ENCODE results near the gene SH3GL1. TPM values are rescaled to one million over a fixed set of nuclear protein-coding genes. Genes with fewer than 3 reads are reported as not detected.

The SH3GL1 gene, protein sequence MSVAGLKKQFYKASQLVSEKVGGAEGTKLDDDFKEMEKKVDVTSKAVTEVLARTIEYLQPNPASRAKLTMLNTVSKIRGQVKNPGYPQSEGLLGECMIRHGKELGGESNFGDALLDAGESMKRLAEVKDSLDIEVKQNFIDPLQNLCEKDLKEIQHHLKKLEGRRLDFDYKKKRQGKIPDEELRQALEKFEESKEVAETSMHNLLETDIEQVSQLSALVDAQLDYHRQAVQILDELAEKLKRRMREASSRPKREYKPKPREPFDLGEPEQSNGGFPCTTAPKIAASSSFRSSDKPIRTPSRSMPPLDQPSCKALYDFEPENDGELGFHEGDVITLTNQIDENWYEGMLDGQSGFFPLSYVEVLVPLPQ
- 208 and 261 TPM in 2 replicates for total RNA-seq (2014; rRNA removed)
- 177 TPM for polyA plus RNA-seq (2012)

DNA sequence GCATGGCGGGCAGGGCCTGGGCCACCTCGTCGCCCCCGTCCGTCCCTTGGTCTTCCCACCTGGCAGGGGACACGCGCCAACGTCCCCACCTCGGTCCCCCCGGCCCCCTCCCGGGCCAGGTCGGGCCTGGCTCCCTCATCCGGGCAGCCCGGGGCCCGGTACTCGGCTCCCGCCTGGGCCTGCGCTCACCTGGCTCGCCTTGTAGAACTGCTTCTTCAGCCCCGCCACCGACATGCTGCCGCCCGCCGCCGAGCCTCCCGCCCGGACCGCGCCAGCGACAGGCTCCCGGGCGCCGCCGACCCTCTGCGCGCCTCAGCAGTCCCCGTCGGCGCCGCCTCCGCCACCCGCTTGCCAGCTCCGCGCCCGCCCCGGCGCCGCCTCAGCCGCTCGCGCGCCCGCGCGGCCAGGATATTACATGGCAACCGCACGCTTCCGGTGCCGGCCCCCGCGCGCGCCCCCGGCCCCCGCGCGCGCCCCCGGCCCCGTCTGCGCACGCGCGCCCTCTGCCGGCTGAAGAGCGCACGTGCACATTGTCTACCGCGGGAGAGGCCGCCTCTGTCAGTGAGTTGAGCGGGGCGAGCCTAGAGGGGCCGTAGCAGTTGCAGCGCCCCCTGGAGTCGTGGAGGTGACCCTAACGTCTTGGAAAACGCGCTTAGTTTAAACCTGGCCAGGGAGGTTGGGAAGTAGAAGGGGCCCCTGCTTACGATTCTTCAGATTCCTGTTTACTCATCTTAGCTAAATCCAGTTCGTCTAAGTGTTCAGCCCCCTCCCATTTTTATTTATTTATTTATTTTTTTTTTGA, at the start of gene SH3GL1:
Gene SH3GL1, minus strand, starts transcription at position 413 of the 802 bp plus-strand sequence. Its CDS starts 179 bp downstream, at position 234.
- DNase-seq (ENCODE audit: low read depth), result peak; percentile 80

DNA sequence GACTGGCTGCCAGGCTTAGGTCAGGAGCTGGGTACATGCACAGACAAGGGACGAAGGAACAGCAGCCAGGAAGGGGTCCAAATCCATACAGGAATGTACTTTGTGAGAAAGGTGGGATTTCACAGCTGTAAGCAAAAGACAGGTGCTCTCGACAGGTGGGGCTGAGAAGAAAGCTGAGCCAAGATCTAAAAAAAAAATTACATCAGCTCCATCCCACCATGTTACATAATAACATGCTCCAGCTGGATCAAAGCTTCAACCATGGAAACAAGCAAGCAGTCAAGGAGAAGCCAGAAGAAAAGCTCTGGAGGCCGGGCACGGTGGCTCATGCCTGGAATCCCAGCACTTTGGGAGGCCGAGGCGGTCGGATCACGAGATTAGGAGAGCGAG, 49.3 kb upstream of the SH3GL1 start:
- no peak for DNase-seq (ENCODE audit: low read depth)

DNA sequence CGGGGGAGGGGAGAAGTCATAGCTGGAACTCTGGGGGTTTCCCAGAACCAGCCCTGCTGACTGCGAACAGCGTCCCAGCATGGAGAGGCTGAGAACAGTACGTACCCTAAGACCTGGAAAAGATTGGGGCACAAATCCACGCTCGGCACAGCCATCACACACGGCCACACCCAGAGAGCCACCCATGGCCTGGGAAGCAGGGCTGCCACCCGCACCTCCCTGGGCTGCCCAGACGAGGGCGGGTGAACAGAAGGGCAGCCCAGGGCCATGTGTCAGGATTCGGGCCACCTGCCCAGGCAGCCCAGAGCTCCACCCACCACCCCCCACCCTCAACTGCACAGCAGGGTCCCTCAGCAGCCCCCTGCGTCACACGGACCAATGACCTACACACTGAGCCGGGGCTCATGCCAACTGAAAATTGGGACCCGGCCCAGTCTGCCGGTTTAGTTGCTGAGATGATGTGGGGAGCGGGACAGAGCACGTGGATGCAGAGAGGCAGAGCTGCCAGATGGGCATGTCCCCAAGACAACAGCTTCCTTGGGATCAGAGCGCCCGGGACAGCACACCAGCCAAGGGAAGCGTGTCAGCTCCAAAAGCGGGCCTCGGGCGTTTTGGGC, 48.8 kb upstream of the SH3GL1 start:
- DNase-seq (ENCODE audit: low read depth), result no peak

DNA sequence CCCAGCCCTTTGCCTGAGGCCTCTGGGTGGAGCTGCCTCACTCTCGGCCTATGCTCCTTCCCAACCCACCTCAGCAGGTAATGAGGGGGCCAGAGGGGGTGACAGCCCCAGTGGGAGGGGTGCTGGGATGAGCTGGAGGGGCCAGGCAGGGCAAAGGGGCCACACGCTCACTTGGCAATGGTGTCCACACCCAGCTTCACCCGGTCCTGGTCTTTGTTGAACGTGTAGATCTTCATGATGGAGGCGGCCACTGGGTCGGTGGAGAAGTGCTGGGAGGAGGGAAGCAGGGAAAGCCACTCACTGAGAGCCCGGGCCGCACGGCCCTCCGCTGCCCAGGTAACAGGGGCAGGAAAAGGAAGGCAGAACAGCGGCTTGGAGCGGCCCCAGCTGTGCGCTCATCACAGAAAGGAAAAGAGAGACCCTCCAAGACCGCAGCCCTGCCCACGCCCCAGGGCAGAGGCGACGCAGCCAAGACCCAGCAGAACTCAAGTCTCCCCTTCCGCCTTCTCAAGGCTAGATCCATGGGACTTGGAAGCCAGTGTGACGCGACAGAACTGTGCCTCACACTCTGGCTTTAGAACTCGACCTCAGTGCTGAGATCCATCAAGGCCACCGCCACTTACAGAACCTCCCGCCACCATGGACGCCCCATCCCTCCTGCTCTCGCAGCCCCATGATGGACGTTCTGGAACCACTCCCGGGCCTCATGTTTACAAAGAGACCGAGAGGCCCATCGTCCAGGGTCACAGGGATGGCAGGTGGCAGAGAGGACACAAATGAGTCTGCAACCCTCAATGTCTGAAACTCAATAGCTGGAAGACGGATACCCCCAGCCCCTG, 48.0 kb upstream of the SH3GL1 start:
- no peak for DNase-seq (ENCODE audit: low read depth)

DNA sequence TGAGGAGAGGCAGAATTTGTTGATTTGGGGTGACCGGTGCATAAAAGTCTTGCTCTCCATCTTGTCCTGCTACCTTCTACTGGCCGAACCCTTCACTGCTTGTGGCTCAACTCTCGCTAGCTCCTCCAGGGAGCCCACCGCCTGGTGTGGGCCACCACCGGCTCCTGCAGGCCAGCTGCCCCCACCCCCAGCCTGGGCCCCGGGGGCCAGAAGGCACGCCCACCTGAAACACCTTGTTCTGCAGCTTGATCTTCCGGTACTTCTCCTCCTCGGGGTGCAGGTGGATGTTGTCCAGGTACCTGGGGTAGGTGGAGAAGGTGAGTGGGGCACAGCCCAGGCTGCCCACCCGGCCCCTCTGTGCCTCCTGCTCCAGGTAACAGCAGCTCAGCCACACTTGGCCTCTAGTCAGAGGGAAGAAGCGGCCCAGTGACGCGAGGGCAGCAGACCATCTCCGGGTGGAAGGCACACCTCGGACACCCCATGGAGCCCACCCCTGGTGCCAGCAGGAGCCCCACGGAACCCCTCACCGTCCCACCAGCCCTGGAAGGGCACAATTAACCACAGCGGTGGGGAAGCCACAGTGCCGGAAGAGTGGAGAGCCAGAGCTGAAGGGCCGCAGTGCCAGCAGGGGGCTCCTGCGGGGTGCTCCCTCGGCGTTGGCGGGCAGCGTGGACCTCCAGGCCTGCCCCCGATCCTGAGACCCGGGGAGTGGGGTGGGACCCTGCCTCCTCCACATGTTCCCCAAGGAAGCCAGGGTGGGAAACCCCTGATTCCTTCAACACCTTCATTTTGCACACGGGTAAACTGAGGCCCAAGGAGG, 47.2 kb upstream of the SH3GL1 start:
- DNase-seq (ENCODE audit: low read depth), result no peak

DNA sequence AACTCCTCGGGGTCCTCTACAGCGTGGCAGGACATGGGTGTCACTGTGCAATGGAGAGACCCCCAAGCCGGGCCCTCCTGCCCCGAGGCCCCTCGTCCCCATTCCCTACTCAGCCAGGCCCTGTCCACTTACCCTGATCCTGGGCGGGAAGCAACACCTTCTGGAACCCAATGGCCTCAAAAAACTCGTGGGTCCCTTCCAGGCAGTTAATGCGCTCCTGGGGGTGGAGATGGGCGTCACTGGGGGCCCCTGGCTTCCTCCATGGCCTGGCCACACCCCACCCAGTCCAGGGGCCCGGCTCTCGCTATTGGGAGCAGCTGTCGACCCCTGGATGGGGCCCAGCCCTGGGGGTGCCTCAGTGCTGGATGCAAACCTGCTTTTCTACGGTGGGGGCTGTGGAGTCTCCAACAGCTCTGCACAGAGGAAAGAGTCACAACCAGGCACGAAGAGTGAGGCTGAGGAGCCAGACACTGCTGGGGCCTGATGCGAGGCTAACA, 46.4 kb upstream of the SH3GL1 start:
- no peak for DNase-seq (ENCODE audit: low read depth)

DNA sequence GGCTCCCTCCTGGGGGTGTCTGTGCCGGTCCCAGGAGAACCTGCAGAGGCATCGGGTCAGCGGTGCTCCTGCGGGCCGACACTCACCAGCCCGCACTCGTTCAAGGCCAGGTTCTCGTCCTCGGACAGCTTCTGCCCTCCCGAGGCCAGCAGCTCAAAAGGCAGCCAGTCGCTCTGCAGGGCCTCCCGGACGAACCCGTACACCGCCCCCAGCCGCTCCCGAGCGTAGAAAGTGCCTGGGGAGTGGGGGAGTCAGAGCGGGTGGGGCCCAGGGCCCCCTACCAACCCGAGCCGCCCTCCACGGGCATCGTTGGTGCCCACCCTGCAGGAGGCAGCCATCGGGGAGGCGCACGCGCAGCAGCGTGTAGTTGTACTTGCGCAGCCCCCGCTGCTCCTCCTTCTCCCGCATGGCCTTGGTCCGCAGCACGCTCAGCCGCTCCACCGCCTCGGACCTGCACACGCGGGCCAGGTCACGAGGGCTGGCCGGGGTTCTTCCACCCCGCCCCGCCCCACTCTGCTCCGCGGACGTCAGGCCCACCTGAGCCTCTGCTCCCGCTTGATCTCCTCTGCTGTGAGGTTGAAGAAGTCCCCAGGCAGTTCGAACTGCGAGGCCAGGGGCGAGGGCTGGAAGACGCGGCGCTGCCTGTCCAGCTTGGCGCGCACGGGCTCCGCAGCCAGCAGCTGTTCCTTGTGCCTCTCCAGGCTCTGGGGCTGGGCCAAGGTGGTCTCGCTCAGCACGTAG, 45.8 kb upstream of the SH3GL1 start:
- DNase-seq (ENCODE audit: low read depth), result no peak

DNA sequence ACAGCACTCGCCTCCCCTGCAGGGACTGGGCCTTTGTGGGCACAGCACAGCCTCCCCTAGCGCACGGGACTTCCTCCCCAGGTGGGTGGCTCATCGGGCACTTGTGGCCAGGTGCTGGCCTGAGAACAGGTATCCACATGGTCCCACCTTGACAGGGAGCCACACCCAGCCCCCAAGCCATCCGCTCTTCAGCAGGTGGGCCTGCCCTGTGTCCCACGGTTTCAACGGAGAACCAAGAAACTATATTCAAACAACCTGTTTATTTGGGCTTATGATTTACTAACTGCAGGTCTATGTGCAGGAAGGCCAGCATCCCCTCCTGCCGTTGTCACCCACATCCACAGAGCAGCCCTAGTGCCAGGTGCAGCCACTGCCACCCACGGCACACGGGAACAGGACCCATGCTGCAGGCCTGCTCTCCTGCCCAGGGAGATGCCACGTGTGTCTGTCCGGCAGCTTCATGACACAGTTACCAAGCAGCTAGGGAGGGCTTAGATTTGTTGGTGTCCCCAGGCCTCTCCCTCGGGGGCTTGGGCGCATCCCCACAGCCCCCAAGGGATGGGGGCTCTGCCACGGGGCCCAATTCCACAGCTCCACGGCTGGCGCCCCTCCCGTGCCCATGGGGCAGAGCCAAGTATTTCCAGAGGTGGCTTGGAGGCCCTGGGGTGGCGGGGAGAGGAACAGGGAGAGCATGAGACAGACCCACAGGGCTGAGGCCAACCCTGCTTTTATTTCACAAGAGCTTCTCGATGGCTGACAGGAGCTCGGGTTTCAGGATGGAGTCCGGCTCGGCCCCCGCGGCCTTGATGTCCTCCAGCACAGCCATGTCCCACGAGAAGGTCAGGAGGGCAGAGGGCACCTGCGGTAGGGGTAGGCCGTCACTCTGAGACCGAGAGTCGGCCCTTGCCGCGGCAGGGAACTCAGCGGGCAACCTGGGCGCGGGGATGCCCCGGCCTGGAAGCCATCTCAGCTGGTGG, 44.7 kb upstream of the SH3GL1 start:
- DNase-seq (ENCODE audit: low read depth), result peak; percentile 24

DNA sequence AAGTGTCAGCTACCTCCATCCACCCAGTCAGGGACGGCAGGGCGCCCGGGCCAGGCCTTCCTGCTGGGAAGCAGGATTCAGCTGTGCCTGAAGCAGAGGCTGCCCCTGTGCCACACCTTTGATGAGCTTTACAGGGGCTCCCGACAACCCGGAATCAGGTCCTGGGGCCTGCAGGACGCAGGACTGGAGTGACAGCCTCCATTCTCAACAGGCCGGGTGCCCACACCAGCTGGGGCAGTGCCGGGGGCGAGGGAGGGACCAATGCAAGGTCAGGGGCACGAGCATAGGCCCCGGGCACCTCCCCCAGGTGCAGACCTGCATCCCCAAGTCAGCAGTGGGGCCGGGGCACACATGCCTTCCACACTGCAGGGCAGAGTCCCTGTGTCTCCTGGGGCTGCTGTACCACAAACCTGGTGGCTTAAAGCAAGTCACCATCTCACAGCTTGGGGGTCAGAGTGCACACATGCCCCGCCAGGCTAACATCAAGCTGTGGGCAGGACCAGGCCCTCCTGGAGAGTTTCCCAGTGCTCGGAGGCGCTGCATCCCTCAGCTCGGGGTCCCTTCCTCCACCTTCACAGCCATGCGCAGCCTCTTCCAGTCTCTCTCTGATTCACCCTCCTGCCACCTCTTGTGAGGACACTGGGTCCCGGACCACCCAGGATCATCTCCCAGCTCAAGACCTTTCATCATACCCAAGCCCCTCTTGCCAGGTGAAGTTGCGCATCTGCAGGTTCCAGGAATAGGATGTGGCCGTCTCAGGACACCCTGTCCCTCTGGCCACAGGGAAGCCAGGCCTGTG, 43.8 kb upstream of the SH3GL1 start:
- DNase-seq (ENCODE audit: low read depth), result no peak

DNA sequence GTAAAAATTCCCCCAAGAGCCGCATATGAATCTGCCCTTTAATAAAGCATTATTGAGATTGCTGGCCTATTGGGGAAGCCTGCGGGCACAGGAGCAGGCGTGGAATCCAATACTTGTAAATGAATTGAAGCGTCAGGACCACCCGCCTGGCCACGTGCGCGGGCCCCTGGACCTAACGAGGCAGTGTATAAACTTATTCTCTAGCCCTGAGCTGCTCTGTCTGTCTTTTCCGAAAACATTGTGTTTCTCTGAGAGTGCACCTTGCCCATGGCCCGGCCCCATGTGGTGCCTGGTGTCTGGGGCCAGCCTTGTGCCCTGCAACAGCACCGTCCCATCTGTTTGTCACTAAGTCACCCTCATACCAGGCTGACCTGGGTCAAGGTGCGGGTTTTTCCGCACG, 42.8 kb upstream of the SH3GL1 start:
- no peak for DNase-seq (ENCODE audit: low read depth)

DNA sequence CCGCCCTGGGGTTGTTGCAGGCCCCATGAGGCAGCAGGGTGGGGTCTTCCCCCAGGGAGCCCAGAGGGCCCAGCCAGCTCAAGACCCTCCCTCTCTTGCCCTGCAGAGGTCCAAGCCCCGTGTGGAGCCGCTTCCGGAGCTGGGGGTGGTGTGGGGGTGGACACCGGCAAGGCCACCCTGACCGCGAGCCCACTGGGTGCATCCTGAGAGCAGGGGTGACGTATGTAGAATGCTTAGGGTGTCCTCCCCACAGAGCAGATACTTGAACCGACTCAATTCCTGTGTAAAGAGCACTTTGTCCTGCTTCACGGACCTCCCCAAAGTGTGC, 42.4 kb upstream of the SH3GL1 start:
- no peak for DNase-seq (ENCODE audit: low read depth)

DNA sequence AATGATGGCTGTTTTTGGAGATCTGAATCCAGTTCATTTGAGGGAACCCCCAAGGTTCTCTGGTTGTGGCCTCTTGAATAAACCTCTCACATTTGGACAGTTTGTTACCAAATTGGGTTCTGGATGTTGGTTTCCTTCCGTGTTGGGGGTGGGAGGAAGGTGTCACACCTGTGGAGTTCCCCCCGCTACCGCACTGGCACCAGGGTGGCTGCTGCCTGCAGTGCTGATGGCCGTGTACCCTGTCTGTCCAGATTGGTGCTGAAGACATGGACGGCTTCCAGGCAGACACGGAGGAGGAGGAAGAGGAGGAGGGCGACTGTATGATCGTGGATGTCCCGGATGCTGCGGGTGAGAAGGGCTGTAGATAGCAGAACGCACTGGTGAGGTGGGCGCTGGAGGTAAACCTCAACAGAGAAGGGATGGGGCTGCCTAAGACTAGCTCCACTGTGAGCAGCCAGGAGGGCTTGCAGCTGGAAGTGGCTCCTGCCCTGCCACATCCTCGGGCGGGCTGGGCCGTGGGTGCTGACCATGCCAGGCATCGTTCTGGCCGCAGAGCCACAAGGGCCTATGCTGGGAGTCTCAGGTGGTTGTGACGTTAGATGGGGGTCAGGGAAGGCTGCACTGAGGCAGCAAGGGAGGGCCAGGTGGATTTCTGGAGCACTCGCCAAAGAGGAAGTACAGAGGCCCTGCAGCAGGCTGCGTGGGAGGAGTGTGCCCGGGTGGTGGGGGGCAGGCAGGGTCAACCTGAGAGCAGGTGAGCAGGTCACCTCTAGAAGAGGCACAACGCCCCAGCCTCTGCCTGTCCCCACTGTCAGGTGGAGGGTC, 41.9 kb upstream of the SH3GL1 start:
- no peak for DNase-seq (ENCODE audit: low read depth)

DNA sequence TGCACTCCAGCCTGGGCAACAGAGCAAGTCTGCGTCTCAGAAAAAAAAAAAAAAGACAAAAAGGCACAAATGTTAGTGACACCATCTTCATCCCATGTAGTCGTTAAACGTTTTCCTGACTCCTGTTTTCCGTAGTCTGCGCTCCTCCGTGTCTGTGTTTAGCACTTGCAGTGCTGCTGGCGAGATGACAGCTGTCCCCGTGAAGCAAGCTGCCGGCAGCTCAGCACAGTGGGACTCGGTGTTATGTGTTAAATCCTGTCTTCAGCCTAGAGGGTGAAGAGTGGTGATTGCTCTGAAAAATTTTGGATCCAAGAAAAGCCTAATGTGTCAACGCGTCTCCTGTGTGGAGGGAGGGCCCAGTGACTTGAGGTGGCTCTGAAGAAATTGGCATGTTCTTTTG, 38.9 kb upstream of the SH3GL1 start:
- no peak for DNase-seq (ENCODE audit: low read depth)

DNA sequence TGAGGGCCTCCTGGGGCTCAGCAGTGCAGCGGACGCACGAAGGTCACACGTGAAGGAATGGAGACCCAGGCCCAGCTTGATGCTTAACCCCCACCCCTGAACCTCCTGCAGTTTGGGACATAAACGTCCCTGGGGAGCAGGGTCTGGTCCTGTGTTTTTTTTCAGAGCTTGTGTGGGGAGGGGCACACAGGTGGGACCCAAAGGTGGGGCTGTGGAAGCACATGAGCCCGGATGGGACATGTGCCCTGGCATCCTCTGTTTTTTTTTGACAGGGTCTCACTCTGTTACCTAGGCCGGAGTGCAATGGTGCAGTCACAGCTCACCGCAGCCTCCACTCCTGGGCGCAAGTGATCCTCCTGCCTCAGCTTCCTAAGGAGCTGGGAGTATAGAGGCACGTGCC, 36.8 kb upstream of the SH3GL1 start:
- DNase-seq (ENCODE audit: low read depth), result no peak

DNA sequence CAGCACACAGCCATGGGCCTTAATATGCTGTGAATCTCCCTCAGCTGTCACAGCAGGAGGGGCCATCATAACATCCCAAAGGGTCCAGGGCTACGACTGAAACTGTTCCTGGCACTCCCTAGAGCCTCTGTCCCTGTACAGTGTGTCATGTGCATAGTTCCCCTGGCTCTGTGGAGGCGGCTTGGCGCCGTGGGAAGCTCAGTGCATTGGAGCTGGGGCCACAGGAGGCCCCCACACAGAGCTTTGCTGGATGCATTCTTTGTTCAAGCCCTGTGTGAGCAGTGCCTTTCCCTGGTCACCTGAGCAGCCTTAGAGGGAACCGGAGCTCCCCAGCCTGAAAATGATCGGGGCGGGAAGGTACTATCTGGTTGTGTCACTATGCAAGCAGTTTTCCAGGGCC, 35.9 kb upstream of the SH3GL1 start:
- DNase-seq (ENCODE audit: low read depth), result no peak

DNA sequence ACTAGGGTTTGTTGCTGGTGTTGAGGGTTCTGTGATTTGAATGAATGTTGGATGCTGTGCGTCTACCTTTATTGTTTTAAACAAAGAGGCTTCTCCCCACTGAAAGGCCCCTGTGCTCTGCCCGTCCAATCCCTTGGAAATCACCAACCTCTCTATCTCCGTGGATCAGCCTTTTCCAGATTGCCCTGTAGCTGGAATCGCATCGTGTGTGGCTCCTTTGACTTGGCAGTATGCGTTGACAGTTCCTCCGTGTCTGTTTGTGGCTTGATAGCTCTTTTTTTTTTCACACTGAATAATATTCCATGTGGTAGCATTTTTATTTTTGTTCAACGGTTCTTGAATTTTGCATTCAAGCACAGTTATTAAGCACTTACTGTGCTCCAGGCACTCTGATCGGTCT, 34.0 kb upstream of the SH3GL1 start:
- no peak for DNase-seq (ENCODE audit: low read depth)

DNA sequence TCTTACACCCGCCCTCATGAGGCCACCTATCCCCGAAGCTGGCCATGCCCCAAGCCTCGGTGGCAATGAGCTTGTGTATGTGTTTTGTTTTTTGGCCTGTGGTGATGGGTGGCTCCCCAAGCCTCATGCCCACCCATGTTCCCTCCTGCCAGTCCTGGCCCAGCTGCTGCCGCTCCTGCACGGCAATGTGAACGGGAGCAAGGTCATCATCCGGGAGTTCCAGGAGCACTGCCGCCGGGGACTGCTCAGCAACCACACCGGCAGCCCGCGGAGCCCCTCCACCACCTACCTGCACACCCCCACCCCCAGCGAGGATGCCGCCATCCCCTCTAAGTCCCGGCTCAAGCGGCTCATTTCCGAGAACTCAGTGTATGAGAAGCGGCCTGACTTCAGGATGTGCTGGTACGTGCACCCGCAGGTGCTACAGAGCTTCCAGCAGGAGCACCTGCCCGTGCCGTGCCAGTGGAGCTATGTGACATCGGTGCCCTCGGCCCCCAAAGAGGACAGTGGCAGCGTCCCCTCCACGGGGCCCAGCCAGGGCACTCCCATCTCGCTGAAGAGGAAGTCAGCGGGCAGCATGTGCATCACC, 32.7 kb upstream of the SH3GL1 start:
- DNase-seq (ENCODE audit: low read depth), result no peak

Measured in LHCN-M2 (cell line).